GM18873 (cell line): ENCODE data around the gene PKNOX1.
"Not testable (repeated sequence)": the region's sequence is repeated elsewhere in the genome, so short reads cannot be mapped to it uniquely, and the experiment has no call there.

Experiments
- ATAC-seq: cut with Tn5 transposase; IDR thresholded peaks from one replicate; pipeline ENCODE4 v1.9.1; 2021; ENCODE audit warnings: mild to moderate bottlenecking, moderate library complexity, moderate number of reproducible peaks; ENCODE audit not compliant: unreplicated experiment, low FRiP score

Gene PKNOX1

DNA sequence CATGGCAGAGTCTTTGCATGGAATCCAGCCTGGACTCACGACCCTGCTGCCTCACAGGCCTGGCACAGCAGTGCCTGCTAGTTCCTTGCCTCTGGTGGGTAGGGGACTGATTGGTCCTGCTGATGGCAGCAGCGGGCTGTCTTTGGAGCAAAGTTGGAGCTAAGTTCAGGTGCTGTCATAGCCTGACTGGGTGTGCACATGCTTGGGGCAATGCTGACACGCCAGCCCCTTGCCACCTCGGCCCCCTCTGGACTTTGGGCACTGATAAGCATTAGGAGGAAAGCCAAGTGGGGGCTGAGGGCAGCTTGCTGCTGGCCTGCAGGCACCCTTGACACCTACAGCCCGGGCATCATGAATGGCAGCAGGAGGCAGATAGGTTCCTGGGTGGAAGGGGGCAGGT, 67.8 kb downstream of the PKNOX1 start:
- ATAC-seq, result not testable (repeated sequence)

DNA sequence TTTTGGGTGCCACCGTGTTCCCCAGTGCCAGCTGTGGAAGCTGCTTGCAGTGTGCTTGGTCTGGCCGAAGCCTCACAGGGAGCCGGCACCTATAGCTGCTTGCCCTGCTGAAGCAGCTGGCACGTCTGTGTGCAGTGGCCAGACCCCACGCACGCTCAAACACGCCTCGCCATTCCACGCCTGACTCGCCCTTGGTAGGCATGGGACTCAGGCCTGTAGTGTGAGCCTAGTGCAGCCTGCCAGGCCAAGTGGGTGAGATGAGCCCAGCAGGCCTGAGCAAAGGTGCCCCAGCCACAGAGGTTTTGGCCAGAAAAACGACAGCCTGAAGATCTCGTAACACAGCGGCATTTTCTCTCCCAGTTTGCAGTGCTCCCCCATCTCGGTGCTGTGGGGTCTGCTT, 68.9 kb downstream of the PKNOX1 start:
- not testable (repeated sequence) for ATAC-seq

DNA sequence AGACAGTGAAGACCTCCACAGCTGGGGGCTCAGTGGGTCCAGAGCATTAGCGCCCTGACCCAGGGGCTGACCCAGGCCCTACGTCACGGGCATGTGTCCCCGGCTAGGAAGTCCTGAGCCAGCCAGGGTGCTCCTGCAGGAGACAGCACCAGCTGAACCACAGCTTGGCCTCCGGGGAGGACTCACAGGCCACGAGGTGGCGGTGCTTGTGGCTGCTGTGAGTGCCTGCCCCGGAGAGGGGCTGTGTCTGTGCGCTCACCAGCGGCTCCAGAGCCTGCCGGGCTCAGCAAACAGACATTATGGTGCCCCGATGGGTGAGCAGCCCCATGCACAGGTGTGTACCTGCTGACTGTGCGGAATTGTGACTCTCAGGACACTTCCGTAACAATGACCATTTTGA, 70.2 kb downstream of the PKNOX1 start:
- not testable (repeated sequence) for ATAC-seq

DNA sequence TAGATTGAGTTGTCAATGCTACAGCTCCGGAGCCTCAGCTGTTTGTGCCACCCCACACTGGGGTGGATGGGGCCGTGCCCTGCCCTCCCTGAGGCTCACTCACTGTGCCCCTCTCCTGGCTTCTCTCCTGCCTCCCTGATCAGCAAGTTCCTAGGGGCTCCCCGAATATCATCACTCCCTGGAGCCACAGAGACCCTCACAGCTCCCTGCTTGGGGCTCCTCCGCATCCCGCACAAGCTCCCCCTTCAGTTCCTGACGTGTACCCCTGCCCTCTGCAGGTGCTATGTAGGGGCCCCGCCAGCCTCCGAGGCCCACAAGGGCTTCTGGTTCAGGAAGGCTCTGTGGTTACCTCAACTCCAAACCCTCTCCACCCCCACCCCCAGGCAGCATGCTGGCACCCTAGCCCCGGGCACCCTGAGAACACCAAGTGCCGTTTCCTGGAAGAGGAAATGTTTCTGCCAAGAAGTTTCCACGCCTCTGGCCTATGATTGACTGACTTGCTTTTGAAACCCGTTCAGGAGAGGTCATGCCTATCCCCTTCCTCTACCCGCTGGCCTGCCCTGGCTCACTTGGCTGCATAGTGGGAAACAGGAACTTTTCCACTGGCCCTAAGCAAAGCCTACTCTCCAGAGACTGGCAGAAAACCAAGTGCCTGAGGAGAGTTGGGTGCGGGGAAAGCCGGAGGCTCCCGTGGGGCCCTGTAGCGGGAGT, 71.0 kb downstream of the PKNOX1 start:
- not testable (repeated sequence) for ATAC-seq

DNA sequence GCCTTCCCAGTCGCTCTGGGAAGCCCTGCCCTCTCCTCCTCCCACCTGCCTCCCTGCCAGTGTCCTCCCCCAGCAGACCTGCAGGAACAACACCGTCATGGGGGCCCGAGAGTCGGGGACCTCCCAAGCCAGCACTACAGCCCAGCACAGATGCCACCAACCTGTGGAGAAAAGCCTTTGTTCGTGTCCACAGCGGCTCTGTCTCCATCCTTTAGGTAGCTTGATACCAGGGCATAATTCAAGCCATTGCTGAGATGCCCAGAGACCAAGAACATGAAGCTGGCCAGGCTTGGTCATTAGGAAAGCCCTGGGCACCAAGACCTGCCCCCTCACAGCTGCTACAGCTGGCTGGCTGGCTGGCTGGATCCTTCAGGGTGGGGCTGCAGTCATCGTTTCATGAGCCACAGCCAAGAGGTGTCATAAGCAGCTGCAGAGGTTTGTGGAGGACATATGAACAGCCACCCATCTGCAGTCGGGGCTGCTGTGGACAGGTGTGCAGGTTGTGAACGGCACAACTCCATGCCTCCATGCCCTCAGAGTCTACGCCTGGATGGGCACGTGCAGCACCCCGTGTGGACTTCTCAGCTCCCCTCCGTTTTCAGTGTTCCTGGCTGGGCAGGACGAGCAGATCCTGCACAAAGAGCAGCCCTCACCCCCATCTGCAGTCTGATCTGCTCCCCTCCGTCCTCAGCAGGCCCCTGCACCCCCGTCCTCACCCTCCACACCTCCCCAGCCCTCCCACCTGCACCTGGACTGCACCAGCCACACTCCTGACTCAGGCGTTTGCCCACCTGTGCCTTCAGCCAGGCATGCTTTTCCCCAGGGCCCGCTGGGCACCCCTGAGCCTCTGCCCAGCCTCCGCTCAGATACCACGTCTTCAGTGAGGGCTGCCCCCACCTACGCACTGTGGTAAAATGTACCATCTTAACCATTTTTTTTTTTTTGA, 71.8 kb downstream of the PKNOX1 start:
- not testable (repeated sequence) for ATAC-seq

DNA sequence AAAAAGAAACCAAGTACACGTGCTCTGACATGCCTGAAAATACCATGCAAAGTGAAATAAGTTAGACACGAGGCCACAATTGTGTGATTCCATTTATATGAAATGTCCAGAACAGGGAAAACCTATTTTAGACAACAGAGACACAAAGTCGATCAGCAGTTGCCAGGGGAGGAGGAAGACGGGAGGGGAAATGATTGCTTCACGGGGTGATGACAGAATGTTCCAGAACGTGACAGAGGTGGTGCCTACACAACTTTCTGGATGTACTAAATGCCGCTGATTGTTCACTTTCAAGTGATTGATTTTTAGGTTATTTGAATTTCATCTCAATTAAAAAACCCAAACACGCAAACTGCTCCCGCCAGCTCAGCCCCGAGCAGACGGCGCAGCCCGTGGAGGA, 78.8 kb downstream of the PKNOX1 start:
- ATAC-seq, result not testable (repeated sequence)

DNA sequence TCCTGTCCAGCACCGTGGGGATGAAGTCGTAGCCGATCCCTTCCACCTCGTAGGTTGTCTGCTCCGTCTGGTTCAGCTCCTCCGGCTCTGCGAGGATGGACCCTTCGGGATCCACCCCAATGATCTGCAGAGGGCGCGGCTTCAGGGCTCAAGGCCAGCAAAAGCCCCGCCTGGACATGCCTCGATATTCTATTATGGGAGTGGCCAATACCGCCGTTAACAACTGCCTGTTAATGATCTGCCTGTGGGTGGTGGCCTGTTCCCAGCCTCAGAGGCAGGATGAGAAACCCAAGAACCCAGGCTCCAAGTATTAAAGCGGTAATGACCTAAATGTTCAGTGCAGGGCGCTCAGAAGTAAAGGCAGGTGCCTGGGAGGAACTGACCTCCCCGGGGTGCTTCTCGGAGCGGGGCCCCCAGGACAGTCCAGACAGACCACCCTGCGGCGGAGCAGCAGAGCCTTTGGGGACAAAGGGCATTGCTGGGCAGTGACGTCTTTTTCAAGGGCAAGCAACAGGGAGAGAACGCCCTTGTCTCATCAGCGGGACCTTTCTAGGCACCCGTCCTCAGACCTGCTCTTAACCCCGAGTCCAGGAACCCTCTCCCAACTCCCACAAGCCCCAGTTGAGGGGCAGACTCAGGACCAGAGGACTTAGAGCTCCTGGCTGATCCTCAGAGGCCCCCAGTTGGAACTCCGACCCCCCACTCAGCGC, 88.7 kb downstream of the PKNOX1 start:
- not testable (repeated sequence) for ATAC-seq

DNA sequence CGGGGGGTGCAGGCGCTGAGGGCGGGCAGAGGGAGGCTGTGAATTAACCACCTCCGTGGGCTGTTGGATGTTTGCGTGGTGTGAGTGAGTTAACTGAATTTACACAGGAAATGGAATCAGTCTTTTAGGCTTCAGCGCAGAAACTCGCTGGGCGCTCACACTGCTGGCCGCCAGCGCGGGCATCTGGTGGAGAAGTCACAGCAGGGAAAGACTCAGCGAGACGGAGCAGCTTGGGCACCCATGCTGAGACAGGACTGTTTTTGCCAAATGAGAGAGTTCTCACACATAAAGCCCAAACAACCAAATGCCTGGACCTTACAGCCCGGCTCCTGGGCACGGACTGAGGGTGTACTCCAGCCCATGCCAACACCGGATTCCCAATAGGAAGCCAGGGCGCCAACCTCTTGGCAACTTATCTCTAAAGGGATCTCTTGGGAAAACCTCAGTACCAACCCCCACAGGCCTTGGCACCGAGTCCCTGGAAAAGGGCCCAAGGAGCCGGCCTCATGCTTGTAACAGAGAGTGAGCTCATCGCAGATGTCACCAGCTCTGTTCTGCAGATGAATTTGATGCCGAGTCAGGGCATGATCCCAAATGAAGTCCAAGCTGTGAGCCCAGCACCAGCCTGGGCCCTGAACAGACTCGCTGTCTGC, 90.0 kb downstream of the PKNOX1 start:
- not testable (repeated sequence) for ATAC-seq

DNA sequence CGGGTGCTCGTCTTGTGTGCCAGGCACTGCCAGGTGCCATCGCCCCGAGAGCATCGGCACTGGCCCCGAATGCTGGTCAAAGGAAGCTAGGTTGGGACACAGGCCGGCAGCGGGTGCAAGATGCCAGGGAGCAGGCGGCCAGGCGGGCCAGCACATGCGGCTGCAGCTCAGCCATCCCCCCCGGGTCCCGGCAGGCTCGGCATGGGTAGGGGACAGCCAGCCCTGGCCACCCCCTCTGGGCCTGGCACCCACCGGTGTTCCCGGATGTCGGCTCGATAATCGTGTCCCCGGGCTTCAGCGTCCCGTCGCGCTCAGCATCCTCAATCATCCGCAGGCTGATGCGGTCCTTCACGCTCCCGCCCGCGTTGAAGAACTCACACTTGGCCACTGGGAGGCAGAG, 91.6 kb downstream of the PKNOX1 start:
- ATAC-seq, result not testable (repeated sequence)

DNA sequence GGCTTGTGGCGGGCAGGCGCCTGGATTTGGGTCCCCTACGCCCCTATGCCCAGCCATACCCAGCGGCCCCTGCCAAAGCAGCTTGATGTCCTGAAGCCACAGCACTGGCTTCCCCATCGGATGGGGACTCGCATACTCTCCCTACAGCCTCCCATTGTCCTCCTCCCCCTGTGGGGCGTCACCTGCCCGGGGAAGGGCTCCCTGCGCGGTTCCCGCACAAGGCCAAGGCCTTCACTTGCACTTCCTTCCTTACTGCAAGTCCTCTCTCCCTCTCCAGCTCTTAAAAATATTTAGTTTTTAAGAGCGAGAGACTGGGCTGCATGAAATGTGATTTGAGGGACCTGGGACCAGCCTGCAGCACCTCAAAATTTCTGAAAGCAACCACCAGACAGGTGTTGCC, 92.3 kb downstream of the PKNOX1 start:
- not testable (repeated sequence) for ATAC-seq

DNA sequence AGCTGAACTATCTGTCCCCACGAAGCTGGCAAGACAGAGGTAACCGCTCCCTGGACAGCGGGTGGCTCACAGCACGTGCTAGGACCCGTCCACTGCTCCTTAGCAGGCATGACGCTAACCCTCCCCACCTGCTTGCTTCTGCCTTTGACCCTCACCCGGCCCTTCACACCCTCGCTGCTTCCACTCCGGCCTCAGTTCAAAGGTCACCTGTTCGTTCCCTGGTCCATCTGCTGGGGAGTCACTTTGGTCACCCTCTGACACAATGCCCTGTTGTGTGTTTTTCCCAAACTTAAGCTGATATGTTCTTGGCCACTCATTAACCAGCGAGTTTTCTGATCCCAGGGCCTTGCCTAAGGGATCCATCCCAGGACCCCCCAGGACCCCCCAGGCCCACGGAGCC, 93.7 kb downstream of the PKNOX1 start:
- not testable (repeated sequence) for ATAC-seq

DNA sequence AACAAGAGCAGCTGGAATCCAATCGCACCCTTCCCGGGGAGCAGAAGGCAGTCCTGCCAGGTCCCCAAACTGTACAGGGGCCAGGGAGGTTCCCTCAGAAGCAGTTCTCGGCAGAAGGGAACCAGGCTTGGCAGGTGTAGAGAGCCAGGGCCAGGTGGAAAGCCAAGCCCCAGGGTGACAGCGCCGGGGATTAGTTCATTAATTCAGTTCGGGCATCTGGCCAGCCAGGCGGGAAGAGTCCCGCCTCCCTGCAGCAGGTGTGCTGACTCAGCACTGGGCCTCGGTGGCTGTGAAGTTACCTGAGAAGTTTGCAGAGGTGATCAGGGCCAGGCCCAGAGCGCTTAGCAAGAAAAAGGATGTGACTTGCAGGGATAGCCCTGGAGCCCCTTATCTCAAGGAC, 95.3 kb downstream of the PKNOX1 start:
- ATAC-seq, result not testable (repeated sequence)

DNA sequence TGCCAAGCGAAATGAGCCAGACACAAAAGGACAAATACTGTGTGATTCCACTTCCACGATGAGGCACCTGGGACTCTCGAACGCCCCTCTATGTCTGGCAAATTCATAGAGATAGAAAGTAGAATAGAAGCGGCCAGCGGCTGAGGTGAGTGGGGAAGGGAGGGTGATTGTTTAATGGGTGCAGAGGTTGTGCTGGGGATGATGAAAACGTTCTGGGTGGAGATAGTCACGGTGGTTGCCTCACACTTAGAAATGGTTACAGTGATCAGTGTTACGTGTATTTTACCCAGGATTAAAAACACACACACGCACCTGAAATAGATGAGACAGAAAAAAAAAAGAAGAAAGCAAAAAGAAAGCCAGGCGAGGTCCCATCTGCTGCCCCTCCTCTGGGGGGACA, 98.4 kb downstream of the PKNOX1 start:
- ATAC-seq, result not testable (repeated sequence)

DNA sequence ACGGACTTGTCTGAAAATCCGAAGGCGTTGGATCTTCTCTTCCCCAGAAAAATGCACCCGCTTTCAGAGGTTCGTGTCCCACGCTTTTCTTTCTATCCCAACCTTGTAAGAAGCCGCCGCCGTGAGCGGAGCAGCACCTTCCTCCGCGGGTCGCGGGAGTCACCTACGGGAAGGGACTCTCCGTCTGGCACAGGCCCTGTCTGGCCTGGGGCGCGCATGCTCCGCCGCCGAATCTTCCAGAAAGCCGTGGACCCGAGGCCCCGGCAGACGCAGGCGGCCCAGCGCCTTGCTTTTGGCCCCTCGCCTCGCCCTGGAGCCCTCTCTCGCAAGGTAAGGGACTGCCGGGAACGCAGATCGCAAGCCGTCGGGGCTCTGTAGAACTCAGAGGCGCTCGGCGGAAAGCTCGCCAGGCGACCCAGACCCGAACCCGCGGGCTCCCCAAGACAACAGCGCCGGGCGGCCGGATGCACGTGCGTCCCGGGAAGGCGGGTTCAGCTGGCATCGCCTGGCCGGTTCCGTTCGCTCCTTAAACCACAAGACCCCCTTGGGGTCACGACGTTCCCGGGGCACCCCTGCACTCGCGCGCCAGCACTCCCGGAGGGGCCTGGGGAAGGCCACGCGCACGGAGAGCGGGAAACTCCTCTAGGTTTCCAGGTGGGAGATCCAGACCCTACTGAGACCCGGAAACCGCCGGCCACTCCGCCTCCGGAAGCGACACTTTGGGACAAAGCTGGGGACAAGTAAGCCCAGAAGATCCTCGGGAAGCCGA, 100.2 kb downstream of the PKNOX1 start:
- not testable (repeated sequence) for ATAC-seq

DNA sequence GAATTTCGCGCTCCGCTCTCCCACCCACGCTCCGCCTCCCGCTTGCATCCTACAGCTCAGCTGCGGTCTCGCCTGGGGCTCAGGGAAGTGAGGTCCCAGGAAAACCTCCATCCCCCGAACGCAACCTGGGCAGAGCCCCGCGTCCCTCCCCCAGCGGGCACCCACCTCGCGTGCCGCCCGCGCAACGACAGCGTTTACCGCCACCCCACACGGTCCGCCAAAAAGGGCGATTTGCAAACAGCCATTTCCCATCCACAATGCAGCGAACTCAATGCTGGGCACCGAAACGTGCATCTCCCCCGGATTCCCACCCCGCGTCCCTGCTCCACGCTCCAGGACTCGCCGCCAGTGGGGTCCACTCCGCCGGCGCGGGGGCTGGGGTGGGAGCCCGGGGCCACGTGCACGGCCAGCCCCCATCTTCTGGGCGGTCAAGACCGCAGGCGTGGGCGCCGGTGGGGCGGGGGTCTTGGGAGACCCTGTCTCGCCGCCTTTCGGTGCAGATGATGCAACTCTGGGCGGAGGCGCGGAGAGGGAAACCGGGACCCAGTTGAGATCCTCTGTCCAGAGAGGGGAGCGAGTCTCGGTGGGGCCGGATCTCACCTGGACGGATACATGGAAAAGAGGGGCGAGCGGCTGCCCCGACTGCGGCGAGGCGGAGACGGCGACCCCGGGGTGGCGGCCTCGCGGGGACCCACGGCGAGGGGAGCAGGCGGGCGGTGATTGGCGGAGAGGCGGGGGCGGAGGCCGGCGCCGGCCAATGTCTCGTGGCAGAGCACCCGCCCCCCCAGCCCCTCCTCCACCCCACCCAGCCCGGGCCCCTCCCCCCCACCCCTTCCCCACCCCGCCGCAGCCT, 101.0 kb downstream of the PKNOX1 start, which contains the start of gene CBS:
Gene CBS, minus strand, starts transcription at position 666 of the 853 bp plus-strand sequence. CDS start 3,642 bp downstream, outside the sequence.
- not testable (repeated sequence) for ATAC-seq

DNA sequence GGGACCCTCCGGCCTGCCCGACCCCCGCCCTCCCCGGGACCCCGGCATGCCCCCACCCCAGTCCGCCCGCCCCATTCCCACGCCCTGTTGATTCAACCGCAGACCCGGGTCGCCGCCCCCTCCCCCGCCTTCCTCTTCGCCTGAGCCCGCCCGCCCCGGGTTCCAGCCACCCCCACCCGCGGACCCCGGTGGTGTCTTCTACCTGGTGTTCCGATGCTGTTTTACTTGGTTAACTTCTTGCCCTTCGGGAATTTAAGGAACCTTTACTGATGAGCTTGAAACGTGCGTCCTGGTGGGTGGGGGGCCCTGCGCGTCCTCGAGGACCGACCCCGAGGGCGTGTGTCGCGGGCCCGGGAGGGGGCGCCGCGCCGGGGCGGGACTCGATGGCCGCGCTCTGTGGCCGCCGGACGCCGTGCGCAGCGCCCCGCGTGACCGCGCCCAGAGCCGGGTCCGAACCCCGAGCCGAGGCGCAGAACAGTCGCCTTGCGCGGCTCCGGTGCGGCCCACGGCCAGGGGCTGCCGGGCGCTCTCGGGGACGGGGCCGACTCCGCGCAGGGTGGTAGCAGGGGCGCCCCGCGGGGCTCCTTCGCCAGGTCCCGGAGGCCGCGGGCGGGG, 101.8 kb downstream of the PKNOX1 start:
- not testable (repeated sequence) for ATAC-seq

DNA sequence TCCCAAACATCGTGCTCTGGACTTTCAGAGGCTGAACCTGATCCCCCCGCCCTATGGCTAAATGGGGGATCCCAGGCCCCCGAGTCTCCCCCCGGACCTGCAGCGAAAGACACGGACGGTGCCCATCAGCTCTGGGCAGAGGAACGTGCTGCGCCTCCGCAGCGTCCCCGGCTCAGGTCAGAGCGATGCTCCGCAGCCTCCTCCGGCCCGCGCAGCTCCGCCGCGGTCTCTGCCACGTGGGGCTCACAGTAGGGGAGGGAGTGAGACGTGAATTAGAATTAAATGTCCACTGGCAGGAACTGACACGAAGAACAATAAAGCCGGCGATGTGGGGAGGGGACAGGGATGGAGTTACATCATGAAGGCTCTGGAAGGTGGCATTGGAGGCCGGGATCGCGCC, 102.3 kb downstream of the PKNOX1 start:
- not testable (repeated sequence) for ATAC-seq
